Neuronal stem cell (in vitro differentiated cells): ENCODE results near the gene HES1.

Experiments used
- DNase-seq: peaks from one replicate; pipeline ENCODE4 v3.0.0-alpha.2; 2013; ENCODE audit warnings: low spot score
- H2AFZ ChIP-seq: one replicate; pipeline ENCODE4 v1.6.1; 2013; ENCODE audit warnings: mild to moderate bottlenecking, low read length, inconsistent platforms
- H2AK5ac ChIP-seq: 2 replicates; pipeline ENCODE4 v1.6.1; 2013; ENCODE audit warnings: low read depth, mild to moderate bottlenecking, inconsistent platforms, low read length, moderate library complexity, mixed read lengths
- H2BK120ac ChIP-seq: 2 replicates; pipeline ENCODE4 v1.6.1; 2013; ENCODE audit warnings: low read depth, mild to moderate bottlenecking, inconsistent platforms, low read length, moderate library complexity, mixed read lengths
- H2BK12ac ChIP-seq: one replicate; pipeline ENCODE4 v1.6.1; 2013; ENCODE audit warnings: low read length, inconsistent platforms
- H2BK15ac ChIP-seq: 2 replicates; pipeline ENCODE4 v1.6.1; 2013; ENCODE audit warnings: mild to moderate bottlenecking, low read length, inconsistent platforms, mixed read lengths
- H2BK5ac ChIP-seq: one replicate; pipeline ENCODE4 v1.6.1; 2013; ENCODE audit warnings: inconsistent platforms, mild to moderate bottlenecking, low read length, moderate library complexity
- H3K14ac ChIP-seq: one replicate; pipeline ENCODE4 v1.6.1; 2013; ENCODE audit warnings: low read length, inconsistent platforms
- H3K18ac ChIP-seq: 2 replicates; pipeline ENCODE4 v1.6.1; 2013; ENCODE audit warnings: low read length, inconsistent platforms
- H3K23ac ChIP-seq: 2 replicates; pipeline ENCODE4 v1.6.1; 2013; ENCODE audit warnings: low read depth, mild to moderate bottlenecking, mixed read lengths, low read length, inconsistent platforms; ENCODE audit not compliant: poor library complexity
- H3K27ac ChIP-seq: replicated peaks from 3 replicates; pipeline ENCODE4 v1.5.1; 2013; ENCODE audit warnings: low read length, inconsistent platforms
- H3K27me3 ChIP-seq, 3 experiments: 2 replicates each; pipeline ENCODE4 v1.6.1; 2013; ENCODE audit warnings: low read length in 3 of 3, mild to moderate bottlenecking in 2 of 3, inconsistent platforms in 1 of 3, low read depth in 1 of 3, mixed read lengths in 1 of 3, moderate library complexity in 1 of 3; ENCODE audit not compliant: control insufficient read depth in 3 of 3, insufficient read depth in 3 of 3
- H3K36me3 ChIP-seq, 2 donors: replicated peaks in 1 of 2; 2 replicates each; pipeline ENCODE4 v1.6.1; 2013; ENCODE audit warnings: low read length in 2 of 2; ENCODE audit not compliant: control insufficient read depth in 2 of 2, insufficient read depth in 2 of 2
- H3K4ac ChIP-seq: 2 replicates; pipeline ENCODE4 v1.6.1; 2013; ENCODE audit warnings: inconsistent platforms, mild to moderate bottlenecking, low read length, moderate library complexity
- H3K4me1 ChIP-seq, 2 donors: 1 replicate in 1 of 2; 2 replicates in 1 of 2; pipeline ENCODE4 v1.6.1; 2013; ENCODE audit warnings: low read length in 2 of 2, low read depth in 1 of 2; ENCODE audit not compliant: control insufficient read depth in 2 of 2, insufficient read depth in 1 of 2
- H3K4me2 ChIP-seq: one replicate; pipeline ENCODE4 v1.6.1; 2013; ENCODE audit warnings: mild to moderate bottlenecking, low read length, inconsistent platforms; ENCODE audit not compliant: insufficient read depth, poor library complexity, severe bottlenecking
- H3K4me3 ChIP-seq, 2 donors: 2 replicates each; pipeline ENCODE4 v1.5.1; 2013; ENCODE audit warnings: low read length in 2 of 2, mild to moderate bottlenecking in 2 of 2, inconsistent platforms in 1 of 2, moderate library complexity in 1 of 2
- H3K79me1 ChIP-seq: one replicate; pipeline ENCODE4 v1.6.1; 2013; ENCODE audit warnings: low read depth, mild to moderate bottlenecking, inconsistent platforms, low read length, moderate library complexity
- H3K9ac ChIP-seq: one replicate; pipeline ENCODE4 v1.6.1; 2013; ENCODE audit warnings: mild to moderate bottlenecking, low read depth, low read length, inconsistent platforms; ENCODE audit not compliant: poor library complexity
- H3K9me3 ChIP-seq, 2 donors: replicated peaks in 1 of 2; 2 replicates each; pipeline versions ENCODE3 to v1.6.1; 2013; ENCODE audit warnings: low read length in 2 of 2, mild to moderate bottlenecking in 2 of 2, inconsistent platforms in 1 of 2, low read depth in 1 of 2, mixed read lengths in 1 of 2, moderate library complexity in 1 of 2; ENCODE audit not compliant: control insufficient read depth in 2 of 2, insufficient read depth in 1 of 2
- H4K8ac ChIP-seq: one replicate; pipeline ENCODE4 v1.6.1; 2013; ENCODE audit warnings: low read depth, mild to moderate bottlenecking, inconsistent platforms, low read length, moderate library complexity
- H4K91ac ChIP-seq: one replicate; pipeline ENCODE4 v1.6.1; 2013; ENCODE audit warnings: low read length, low read depth, mild to moderate bottlenecking, inconsistent platforms; ENCODE audit not compliant: poor library complexity
- WGBS, 2 donors: extraction: QIAGEN DNeasy Blood & Tissue Kit; methylation state at CpG; one replicate each; pipeline ENCODE4 v1.1.7; 2013; ENCODE audit warnings: missing lambda C conversion rate in 2 of 2, mixed read lengths in 1 of 2; ENCODE audit not compliant: insufficient read length in 2 of 2, insufficient replicate concordance in 1 of 2; ENCODE audit errors: extremely low coverage in 2 of 2; 5-methylcytosine and 5-hydroxymethylcytosine counted together

Gene HES1

GRCh38 chr3:194141415-194142155 lies 5.6 kb downstream of the HES1 start:
- H3K27me3 ChIP-seq = peaks cover 0 to 8% (median 0%) of the 10 kb centered on the region in 3 experiments
- H3K4me2 ChIP-seq = peak overlapping the region; percentile 85
- peaks cover 6% of the 10 kb centered on the region for H3K79me1 ChIP-seq
- H2AFZ ChIP-seq = peak overlapping the region; percentile 86
- H2BK12ac ChIP-seq = peak overlapping the region; percentile 97
- H2AK5ac ChIP-seq = no peak overlapping the region
- H4K8ac ChIP-seq = no peak overlapping the region
- no peak overlapping the region for H3K4ac ChIP-seq
- peak; percentile 80 for DNase-seq
- H2BK5ac ChIP-seq = peak overlapping the region; percentile 48
- H4K91ac ChIP-seq = no peak overlapping the region
- H3K9ac ChIP-seq = no peak overlapping the region
- no peak overlapping the region for H2BK120ac ChIP-seq
- peak overlapping the region; percentile 85 for H3K27ac ChIP-seq
- WGBS, 2 donors = no CpG with 5 or more reads among the region's 65 CpGs
- H3K9me3 ChIP-seq = no peaks in the 10 kb centered on the region
- no peak overlapping the region for H3K14ac ChIP-seq
- peaks cover 26 to 31% of the 10 kb centered on the region in 2 donors for H3K4me1 ChIP-seq
- H2BK15ac ChIP-seq = peak overlapping the region; percentile 73
- H3K36me3 ChIP-seq = peaks cover 0 to 27% of the 10 kb centered on the region in 2 donors
- H3K18ac ChIP-seq = peak overlapping the region; percentile 93
- peak overlapping the region; percentile 77 for H3K23ac ChIP-seq
- peak overlapping the region; percentile 54 to 71 for H3K4me3 ChIP-seq

DNA sequence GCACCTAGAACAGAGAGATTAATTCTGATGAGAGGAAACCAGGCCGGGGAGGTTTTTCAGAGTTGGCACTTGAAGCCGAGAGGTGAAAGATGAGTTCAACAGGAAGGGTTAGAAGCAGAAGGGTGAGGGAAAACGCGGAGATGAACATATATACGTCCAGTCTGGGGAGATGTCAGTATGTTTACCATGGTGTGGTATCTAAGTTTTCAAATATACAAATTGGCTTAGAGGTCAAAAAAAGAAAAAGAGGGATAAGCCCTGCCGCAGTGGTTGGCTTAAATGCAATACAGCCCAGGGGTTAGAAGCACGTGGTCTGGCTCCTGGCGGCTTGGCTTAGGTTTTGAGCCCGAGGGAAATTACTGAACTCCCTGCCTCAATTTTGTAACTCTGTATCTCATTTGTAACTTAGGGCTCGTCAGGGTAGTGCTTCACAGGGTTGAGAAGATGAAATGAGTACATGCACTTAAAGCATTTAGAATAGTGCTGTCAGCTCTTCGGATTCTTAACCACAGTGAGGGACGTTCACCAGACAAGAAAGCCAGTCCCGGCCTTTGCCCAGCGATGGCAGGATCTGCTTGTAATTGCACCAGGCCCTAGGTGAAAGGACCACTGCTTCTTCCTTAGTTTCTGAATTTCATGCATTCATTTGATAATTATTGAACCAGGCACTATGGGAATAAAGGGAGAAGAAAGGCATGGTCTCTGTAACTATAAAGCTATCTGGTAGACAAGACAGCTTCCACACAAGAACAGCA lies 6.4 kb downstream of the HES1 start:
- H3K4me1 ChIP-seq = peaks cover 24 to 31% of the 10 kb centered on the region in 2 donors

GRCh38 chr3:194145702-194146101 lies 9.8 kb downstream of the HES1 start:
- Histone ChIP-seq H3K27me3 (no peaks in the 10 kb centered on the region), H3K4me1 (peaks cover 11 to 14% of the 10 kb centered on the region in 2 donors), H4K91ac (no peak overlapping the region), H3K79me1 (no peaks in the 10 kb centered on the region), H3K9ac (no peak overlapping the region), H2AK5ac (no peak overlapping the region), H2BK15ac (no peak overlapping the region), H2BK120ac (no peak overlapping the region), H3K14ac (no peak overlapping the region), H3K4me3 (no peak overlapping the region), H3K4me2 (no peak overlapping the region), H3K18ac (no peak overlapping the region), H3K36me3 (no peaks in the 10 kb centered on the region), H3K27ac (no peak overlapping the region), H3K9me3 (peaks cover 0 to 2% of the 10 kb centered on the region in 2 donors), H4K8ac (no peak overlapping the region), H2BK5ac (no peak overlapping the region), H2BK12ac (no peak overlapping the region), H3K4ac (no peak overlapping the region), H2AFZ (no peak overlapping the region), H3K23ac (no peak overlapping the region)
- DNase-seq = no peak
- WGBS, 2 donors = no CpG with 5 or more reads among the region's 2 CpGs

More for the DNA sequence above, 6.4 kb downstream of the HES1 start:
- no peak overlapping the region for H3K23ac ChIP-seq
- H2AFZ ChIP-seq = peak overlapping the region; percentile 86
- no peak overlapping the region for H3K4ac ChIP-seq
- peaks cover 0 to 4% (median 0%) of the 10 kb centered on the region in 3 experiments for H3K27me3 ChIP-seq
- no peak overlapping the region for H3K9ac ChIP-seq
- H4K91ac ChIP-seq = no peak overlapping the region
- no peak overlapping the region for H4K8ac ChIP-seq
- H2BK5ac ChIP-seq = no peak overlapping the region
- H3K4me2 ChIP-seq = peak overlapping the region; percentile 61
- peaks cover 4% of the 10 kb centered on the region for H3K79me1 ChIP-seq
- no peak overlapping the region for H2AK5ac ChIP-seq
- no peak overlapping the region for H2BK12ac ChIP-seq
- no CpG with 5 or more reads among the region's 14 CpGs for WGBS, 2 donors
- no peak overlapping the region for H2BK15ac ChIP-seq
- no peak overlapping the region for H3K14ac ChIP-seq
- H3K36me3 ChIP-seq = peaks cover 0 to 21% of the 10 kb centered on the region in 2 donors
- no peak for DNase-seq
- H3K27ac ChIP-seq = no peak overlapping the region
- peaks cover 0 to 1% of the 10 kb centered on the region in 2 donors for H3K9me3 ChIP-seq
- peak overlapping the region in 1 of 2 donors; percentile 43 for H3K4me3 ChIP-seq
- no peak overlapping the region for H2BK120ac ChIP-seq
- H3K18ac ChIP-seq = no peak overlapping the region

GRCh38 chr3:194147679-194148078 lies 11.7 kb downstream of the HES1 start:
- no peak overlapping the region for H3K23ac ChIP-seq
- no peak overlapping the region for H3K9ac ChIP-seq
- WGBS, 2 donors = no CpG with 5 or more reads among the region's 7 CpGs
- no peaks in the 10 kb centered on the region for H3K79me1 ChIP-seq
- no peak overlapping the region for H2AK5ac ChIP-seq
- H3K4me1 ChIP-seq = peaks cover 4 to 7% of the 10 kb centered on the region in 2 donors
- no peaks in the 10 kb centered on the region for H3K27me3 ChIP-seq
- H3K4me3 ChIP-seq = no peak overlapping the region
- no peak overlapping the region for H4K91ac ChIP-seq
- H3K18ac ChIP-seq = no peak overlapping the region
- H4K8ac ChIP-seq = no peak overlapping the region
- no peak overlapping the region for H2AFZ ChIP-seq
- no peak overlapping the region for H2BK120ac ChIP-seq
- DNase-seq = no peak
- no peak overlapping the region for H3K14ac ChIP-seq
- no peak overlapping the region for H2BK5ac ChIP-seq
- H3K4me2 ChIP-seq = no peak overlapping the region
- no peak overlapping the region for H3K4ac ChIP-seq
- H3K36me3 ChIP-seq = no peaks in the 10 kb centered on the region
- H3K27ac ChIP-seq = no peak overlapping the region
- no peak overlapping the region for H2BK12ac ChIP-seq
- H2BK15ac ChIP-seq = no peak overlapping the region
- peaks cover 0 to 3% of the 10 kb centered on the region in 2 donors for H3K9me3 ChIP-seq
